Lower leg skin (tissue), 3 donors: Measurements from ENCODE around the gene CDH18.

Experiments
- POLR2A ChIP-seq, 2 donors: fragments of 450-650 bp; IDR thresholded peaks; one replicate each; pipeline ENCODE4 v1.6.1; 2016 to 2017; ENCODE audit warnings: antibody characterized with exemption in 2 of 2, mild to moderate bottlenecking in 1 of 2, moderate library complexity in 1 of 2
- TF ChIP-seq, protein P1 (sequence below), 3 donors: fragments of 450-650 bp; IDR thresholded peaks; one replicate each; pipeline ENCODE4 v1.5.1; 2016; ENCODE audit warnings: antibody characterized with exemption in 3 of 3, mild to moderate bottlenecking in 3 of 3, moderate library complexity in 2 of 3

- TF ChIP-seq, protein P1, sequence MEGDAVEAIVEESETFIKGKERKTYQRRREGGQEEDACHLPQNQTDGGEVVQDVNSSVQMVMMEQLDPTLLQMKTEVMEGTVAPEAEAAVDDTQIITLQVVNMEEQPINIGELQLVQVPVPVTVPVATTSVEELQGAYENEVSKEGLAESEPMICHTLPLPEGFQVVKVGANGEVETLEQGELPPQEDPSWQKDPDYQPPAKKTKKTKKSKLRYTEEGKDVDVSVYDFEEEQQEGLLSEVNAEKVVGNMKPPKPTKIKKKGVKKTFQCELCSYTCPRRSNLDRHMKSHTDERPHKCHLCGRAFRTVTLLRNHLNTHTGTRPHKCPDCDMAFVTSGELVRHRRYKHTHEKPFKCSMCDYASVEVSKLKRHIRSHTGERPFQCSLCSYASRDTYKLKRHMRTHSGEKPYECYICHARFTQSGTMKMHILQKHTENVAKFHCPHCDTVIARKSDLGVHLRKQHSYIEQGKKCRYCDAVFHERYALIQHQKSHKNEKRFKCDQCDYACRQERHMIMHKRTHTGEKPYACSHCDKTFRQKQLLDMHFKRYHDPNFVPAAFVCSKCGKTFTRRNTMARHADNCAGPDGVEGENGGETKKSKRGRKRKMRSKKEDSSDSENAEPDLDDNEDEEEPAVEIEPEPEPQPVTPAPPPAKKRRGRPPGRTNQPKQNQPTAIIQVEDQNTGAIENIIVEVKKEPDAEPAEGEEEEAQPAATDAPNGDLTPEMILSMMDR (IDR thresholded peaks at IDR 0.05), result no peak
- no peak for TF ChIP-seq POLR2A (IDR thresholded peaks at IDR 0.05)
Observed at GRCh38 chr5:20023686-20024180, 35.7 kb upstream of the CDH18 start.
